NT2/D1 (cell line): Measurements from ENCODE around the gene ARHGEF10L.

Source experiments
- SUZ12 ChIP-seq: IDR thresholded peaks from 2 replicates; pipeline ENCODE4 v1.6.1; 2011; ENCODE audit not compliant: insufficient read length, insufficient read depth; ENCODE audit errors: extremely low read depth
- YY1 ChIP-seq: IDR thresholded peaks from 2 replicates; pipeline ENCODE4 v1.6.1; 2011; ENCODE audit not compliant: insufficient read length, insufficient read depth
- ZNF274 ChIP-seq: IDR thresholded peaks from 2 replicates; pipeline ENCODE4 v1.6.1; 2011; ENCODE audit warnings: mild to moderate bottlenecking, low read depth, low read length

DNA sequence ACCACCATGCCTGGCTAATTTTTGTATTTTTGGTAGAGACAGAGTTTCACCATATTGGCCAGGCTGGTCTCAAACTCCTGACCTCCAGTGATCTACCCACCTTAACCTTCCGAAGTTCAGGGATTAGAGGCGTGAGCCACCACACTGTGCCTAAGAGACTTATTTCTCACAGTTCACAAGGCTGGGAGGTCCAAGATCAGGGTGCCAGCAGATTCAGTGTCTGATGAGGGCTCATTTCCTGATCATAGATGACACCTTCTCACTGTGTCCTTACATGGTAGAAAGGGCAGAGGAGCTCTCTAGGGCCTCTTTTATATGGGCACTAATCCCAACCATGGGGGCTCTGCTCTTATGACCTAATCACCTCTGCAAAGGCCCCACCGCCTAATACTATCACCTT is 58.8 kb downstream of the ARHGEF10L start:
- no peak for TF ChIP-seq YY1
- no peak for TF ChIP-seq ZNF274
- no peak for TF ChIP-seq SUZ12
